OCI-LY1 (cell line): ENCODE results near the gene NKAIN4.

Source experiments
- H2AFZ ChIP-seq: fragments of 200-600 bp; sonication (generic), shearing (Covaris generic); 2 replicates; pipeline ENCODE4 v1.6.0; 2014; ENCODE audit warnings: antibody characterized with exemption, mild to moderate bottlenecking, low read length
- H3F3A ChIP-seq: fragments of 200-600 bp; sonication (generic), shearing (Covaris generic); 2 replicates; pipeline ENCODE4 v1.6.0; 2014; ENCODE audit warnings: mild to moderate bottlenecking, antibody characterized with exemption, low read length, moderate library complexity; ENCODE audit not compliant: insufficient read depth
- H3K27ac ChIP-seq: fragments of 200-600 bp; sonication (generic); 2 replicates; pipeline ENCODE4 v1.5.1; 2014; ENCODE audit warnings: low read length, mixed run types, mild to moderate bottlenecking, low read depth; ENCODE audit not compliant: poor library complexity, severe bottlenecking
- H3K27me3 ChIP-seq: fragments of 200-600 bp; sonication (generic); 2 replicates; pipeline ENCODE4 v1.6.0; 2014; ENCODE audit warnings: antibody characterized with exemption, mild to moderate bottlenecking, low read length, moderate library complexity; ENCODE audit not compliant: insufficient read depth
- H3K36me3 ChIP-seq: fragments of 200-600 bp; sonication (generic); 2 replicates; pipeline ENCODE4 v1.6.1; 2014; ENCODE audit warnings: mild to moderate bottlenecking, antibody characterized with exemption, low read length, moderate library complexity, mixed read lengths; ENCODE audit not compliant: insufficient read depth
- H3K4me1 ChIP-seq: fragments of 200-600 bp; sonication (generic); 2 replicates; pipeline ENCODE4 v1.5.1; 2014; ENCODE audit warnings: mild to moderate bottlenecking, low read length, moderate library complexity; ENCODE audit not compliant: insufficient read depth, severe bottlenecking
- H3K4me2 ChIP-seq: fragments of 200-600 bp; sonication (generic), shearing (Covaris generic); 2 replicates; pipeline ENCODE4 v1.6.1; 2014; ENCODE audit warnings: low read length
- H3K4me3 ChIP-seq: fragments of 200-600 bp; sonication (generic); 2 replicates; pipeline ENCODE4 v1.5.1; 2014; ENCODE audit warnings: low read length, low read depth, mild to moderate bottlenecking, mixed read lengths; ENCODE audit not compliant: poor library complexity, severe bottlenecking
- H3K79me2 ChIP-seq: fragments of 200-600 bp; shearing (Covaris generic); 2 replicates; pipeline ENCODE4 v1.6.1; 2016; ENCODE audit warnings: mixed run types, low read length, mixed read lengths; ENCODE audit not compliant: insufficient read depth
- H3K9ac ChIP-seq: fragments of 200-600 bp; sonication (generic), shearing (Covaris generic); 2 replicates; pipeline ENCODE4 v1.6.1; 2014; ENCODE audit warnings: mild to moderate bottlenecking, low read length, mixed read lengths
- H3K9me2 ChIP-seq: fragments of 200-600 bp; sonication (generic), shearing (Covaris generic); 2 replicates; pipeline ENCODE4 v1.6.1; 2014; ENCODE audit warnings: low read depth, mild to moderate bottlenecking, low read length, mixed read lengths
- H3K9me3 ChIP-seq: fragments of 200-600 bp; shearing (Covaris generic); 2 replicates; pipeline ENCODE4 v1.6.1; 2014; ENCODE audit warnings: low read length, mixed read lengths
- H4K20me1 ChIP-seq: fragments of 200-600 bp; sonication (generic), shearing (Covaris generic); 2 replicates; pipeline ENCODE4 v1.6.0; 2016; ENCODE audit warnings: mild to moderate bottlenecking, low read length; ENCODE audit not compliant: insufficient read depth
- CTCF ChIP-seq: fragments of 200-600 bp; sonication (generic), shearing (Covaris generic); IDR thresholded peaks from 2 replicates; pipeline ENCODE4 v1.5.1; 2017; ENCODE audit warnings: mild to moderate bottlenecking, antibody characterized with exemption, low read length, moderate library complexity, mixed read lengths
- EZH2 ChIP-seq: fragments of 200-600 bp; sonication (generic), shearing (Covaris generic); IDR thresholded peaks from 2 replicates; pipeline ENCODE4 v1.8.0; 2017; ENCODE audit warnings: borderline replicate concordance, mixed run types, mild to moderate bottlenecking, antibody characterized with exemption, low read length, moderate library complexity, mixed read lengths

NKAIN4 gene

GRCh38 chr20:63247671-63248228, 6.5 kb downstream of the NKAIN4 start:
- Histone ChIP-seq H3K4me2 (no peak overlapping the region), H3K79me2 (no peaks in the 10 kb centered on the region), H2AFZ (no peak overlapping the region), H3K4me1 (no peaks in the 10 kb centered on the region), H3K27me3 (peaks cover 4% of the 10 kb centered on the region; the same call in 1 of the 2 replicates), H3K9me3 (no peaks in the 10 kb centered on the region), H3K4me3 (no peak overlapping the region), H3K9me2 (no peaks in the 10 kb centered on the region), H3K27ac (no peak overlapping the region), H3F3A (no peaks in the 10 kb centered on the region), H3K36me3 (no peaks in the 10 kb centered on the region), H3K9ac (no peak overlapping the region), H4K20me1 (no peaks in the 10 kb centered on the region)
- TF ChIP-seq CTCF (no peak), EZH2 (no peak)

DNA sequence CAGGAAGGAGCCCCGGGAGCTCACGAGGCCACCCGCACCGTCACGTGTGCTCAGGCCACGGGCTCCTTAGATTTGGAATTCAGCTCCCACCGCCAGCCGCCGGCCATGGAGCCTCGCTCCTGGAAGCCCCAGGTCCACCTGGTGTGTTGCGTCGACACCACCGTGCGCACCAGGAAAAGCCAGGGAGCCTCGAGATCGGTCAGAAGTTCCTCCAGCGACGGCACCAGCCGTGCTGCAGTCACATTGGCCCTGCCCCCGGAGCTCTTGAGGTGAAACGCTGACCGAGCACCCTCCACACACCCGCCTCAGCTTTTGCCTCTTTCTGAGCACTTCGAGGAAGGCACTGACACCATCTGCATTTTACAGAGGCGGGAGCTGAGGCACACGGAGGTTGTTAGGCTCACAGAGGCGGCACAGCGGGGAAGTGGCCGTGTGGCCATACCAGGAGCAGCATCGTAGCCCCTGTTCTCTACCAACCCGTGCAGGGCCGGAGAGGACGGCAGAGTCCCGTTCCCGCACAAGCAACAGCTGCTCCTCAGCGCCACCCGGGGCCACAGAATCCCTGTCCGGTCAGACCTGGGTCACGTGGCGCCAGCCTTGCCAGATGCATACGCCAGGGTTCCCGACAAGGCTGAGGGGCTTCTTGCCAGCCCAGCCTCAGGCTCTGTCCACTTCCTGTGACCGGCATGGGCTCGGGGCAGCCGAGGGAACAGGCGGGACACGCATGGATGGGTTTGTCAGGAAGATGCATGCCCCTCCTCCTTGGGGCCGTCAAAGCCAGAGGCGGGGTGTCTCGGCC, 7.6 kb downstream of the NKAIN4 start:
- Histone ChIP-seq H3K4me1 (no peaks in the 10 kb centered on the region), H3K9ac (no peak overlapping the region), H3F3A (no peaks in the 10 kb centered on the region), H4K20me1 (no peaks in the 10 kb centered on the region), H3K27me3 (peaks cover 4% of the 10 kb centered on the region; the same call in 1 of the 2 replicates), H3K79me2 (no peaks in the 10 kb centered on the region), H3K4me3 (no peak overlapping the region), H3K36me3 (no peaks in the 10 kb centered on the region), H3K9me3 (no peaks in the 10 kb centered on the region), H3K9me2 (no peaks in the 10 kb centered on the region), H3K4me2 (no peak overlapping the region), H3K27ac (no peak overlapping the region), H2AFZ (no peak overlapping the region)
- TF ChIP-seq EZH2 (no peak), CTCF (no peak)

GRCh38 chr20:63244468-63244867, 9.8 kb downstream of the NKAIN4 start:
- H3K36me3 ChIP-seq, result no peaks in the 10 kb centered on the region
- H2AFZ ChIP-seq, result no peak overlapping the region
- no peaks in the 10 kb centered on the region for H3K9me2 ChIP-seq
- H3K4me3 ChIP-seq, result no peak overlapping the region
- no peaks in the 10 kb centered on the region for H3K79me2 ChIP-seq
- no peaks in the 10 kb centered on the region for H3F3A ChIP-seq
- no peak for TF ChIP-seq EZH2
- no peak overlapping the region for H3K9ac ChIP-seq
- no peaks in the 10 kb centered on the region for H3K9me3 ChIP-seq
- H3K4me1 ChIP-seq, result no peaks in the 10 kb centered on the region
- H3K27ac ChIP-seq, result no peak overlapping the region
- H4K20me1 ChIP-seq, result no peaks in the 10 kb centered on the region
- H3K4me2 ChIP-seq, result no peak overlapping the region
- H3K27me3 ChIP-seq, result peaks cover 4% of the 10 kb centered on the region; the same call in 1 of the 2 replicates
